Bronchial epithelial cell (primary cell): ENCODE results near the gene SH2B2. TPM values are rescaled to one million over a fixed set of nuclear protein-coding genes. Genes with fewer than 3 reads are reported as not detected.

Source experiments
- DNase-seq: peaks from one replicate; pipeline ENCODE4 v3.0.0-alpha.2; 2010; ENCODE audit warnings: low read depth
- FAIRE-seq: peaks from 2 replicates; lab custom pipeline; 2011; peaks lifted over from hg19 to GRCh38; lab: Jason Lieb, UNC
- H3K27me3 ChIP-seq: 2 replicates; pipeline ENCODE4 v1.5.1; 2011; ENCODE audit warnings: low read length; ENCODE audit not compliant: control insufficient read depth, insufficient read depth
- H3K36me3 ChIP-seq: 2 replicates; pipeline ENCODE4 v1.5.1; 2011; ENCODE audit warnings: low read length; ENCODE audit not compliant: control insufficient read depth, insufficient read depth
- H3K4me3 ChIP-seq: 2 replicates; pipeline ENCODE4 v1.5.1; 2011; ENCODE audit warnings: mild to moderate bottlenecking, low read depth, low read length, control low read depth
- total RNA-seq: library from RNA; depleted of rRNA; stranded (reverse); fragments of >200 nt; gene quantifications from 2 replicates; pipeline ENCODE4 v1.2.1, GENCODE V29; 2014
- TF ChIP-seq, protein P1 (sequence below): IDR thresholded peaks from 2 replicates; pipeline ENCODE4 v1.5.1; 2011; ENCODE audit warnings: mild to moderate bottlenecking, moderate library complexity, low read length, control low read depth, inconsistent platforms; ENCODE audit not compliant: insufficient read depth, severe bottlenecking

The SH2B2 gene
- total RNA-seq, 1 donor from 2014 or later, result 1.8 TPM

DNA sequence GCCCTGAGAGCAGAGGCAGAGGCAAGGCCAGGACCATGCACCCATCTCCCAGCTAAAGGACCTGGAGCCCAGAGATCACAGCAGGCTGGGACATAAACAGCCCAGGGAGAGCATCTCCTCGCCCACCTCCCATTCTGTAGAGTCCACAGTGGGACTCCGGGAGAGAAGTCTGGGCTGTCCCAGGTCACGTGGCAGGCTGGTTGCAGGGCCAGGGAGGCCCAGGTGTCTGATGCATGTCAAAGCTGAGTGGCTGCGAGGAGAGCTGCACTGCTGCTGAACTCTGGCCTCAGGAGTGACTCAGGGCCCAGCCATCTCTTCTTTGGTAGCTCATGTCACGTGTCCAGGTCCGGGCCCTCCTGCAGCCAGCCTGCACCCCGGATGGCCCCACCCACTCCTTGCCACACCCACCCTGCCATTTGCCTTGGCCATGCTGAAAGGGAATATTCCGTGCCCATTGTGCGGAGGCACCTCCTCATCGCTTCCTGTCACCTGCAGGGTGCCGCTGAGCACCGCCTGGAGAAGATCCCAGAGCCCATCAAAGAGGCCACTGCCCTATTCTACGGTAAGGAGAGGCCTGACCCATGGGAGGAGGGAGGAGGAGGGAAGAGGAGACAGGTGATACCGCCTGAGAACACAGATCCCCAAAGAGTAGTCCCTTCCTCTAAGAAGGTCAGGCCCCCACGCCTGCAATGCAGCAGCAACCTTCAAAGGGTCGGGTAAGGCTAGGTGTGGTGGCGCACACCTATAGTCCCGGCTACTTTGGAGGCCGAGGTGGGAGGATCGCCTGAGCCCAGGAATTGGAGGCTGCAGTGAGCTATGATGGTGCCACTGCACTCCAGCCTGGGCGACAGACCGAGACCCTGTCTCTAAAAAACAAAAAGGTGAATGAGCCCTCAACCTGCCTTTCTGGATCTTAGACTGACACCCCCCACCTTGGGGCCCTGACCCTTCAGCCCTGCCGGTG, 12.6 kb upstream of the SH2B2 start:
- DNase-seq (peak; percentile 71), FAIRE-seq (no peak)
- no peaks in the 10 kb centered on the region for H3K36me3 ChIP-seq
- no peak overlapping the region for H3K4me3 ChIP-seq
- no peaks in the 10 kb centered on the region for H3K27me3 ChIP-seq
- TF ChIP-seq, protein P1, sequence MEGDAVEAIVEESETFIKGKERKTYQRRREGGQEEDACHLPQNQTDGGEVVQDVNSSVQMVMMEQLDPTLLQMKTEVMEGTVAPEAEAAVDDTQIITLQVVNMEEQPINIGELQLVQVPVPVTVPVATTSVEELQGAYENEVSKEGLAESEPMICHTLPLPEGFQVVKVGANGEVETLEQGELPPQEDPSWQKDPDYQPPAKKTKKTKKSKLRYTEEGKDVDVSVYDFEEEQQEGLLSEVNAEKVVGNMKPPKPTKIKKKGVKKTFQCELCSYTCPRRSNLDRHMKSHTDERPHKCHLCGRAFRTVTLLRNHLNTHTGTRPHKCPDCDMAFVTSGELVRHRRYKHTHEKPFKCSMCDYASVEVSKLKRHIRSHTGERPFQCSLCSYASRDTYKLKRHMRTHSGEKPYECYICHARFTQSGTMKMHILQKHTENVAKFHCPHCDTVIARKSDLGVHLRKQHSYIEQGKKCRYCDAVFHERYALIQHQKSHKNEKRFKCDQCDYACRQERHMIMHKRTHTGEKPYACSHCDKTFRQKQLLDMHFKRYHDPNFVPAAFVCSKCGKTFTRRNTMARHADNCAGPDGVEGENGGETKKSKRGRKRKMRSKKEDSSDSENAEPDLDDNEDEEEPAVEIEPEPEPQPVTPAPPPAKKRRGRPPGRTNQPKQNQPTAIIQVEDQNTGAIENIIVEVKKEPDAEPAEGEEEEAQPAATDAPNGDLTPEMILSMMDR, result no peak

DNA sequence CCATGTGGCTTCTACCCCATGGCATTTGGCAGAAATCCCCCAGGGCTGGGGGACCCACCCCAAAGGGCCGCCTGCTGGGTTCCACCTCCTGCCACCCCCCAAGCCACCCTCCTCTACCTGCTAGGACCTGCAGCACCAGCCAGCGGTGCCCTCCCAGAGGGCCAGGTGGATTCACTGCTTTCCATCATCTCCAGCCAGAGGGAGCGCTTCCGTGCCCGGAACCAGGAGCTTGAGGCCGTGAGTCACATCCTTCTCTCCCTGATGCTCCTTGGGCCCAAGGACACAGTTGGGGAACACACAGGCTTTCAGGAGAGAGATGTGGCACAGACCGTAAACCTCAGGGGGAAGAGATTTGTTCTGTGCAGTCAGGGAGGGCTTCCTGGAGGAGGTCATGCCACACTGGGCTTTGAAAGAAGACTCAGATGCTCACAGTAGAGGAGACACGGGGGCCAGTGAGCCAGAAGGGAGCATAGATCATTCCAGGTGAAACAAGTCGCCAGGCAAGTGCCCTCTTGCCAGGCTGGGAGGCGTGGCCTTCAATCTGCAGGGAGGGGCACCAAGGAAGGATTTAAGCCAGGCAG, 11.5 kb upstream of the SH2B2 start:
- H3K27me3 ChIP-seq, result no peaks in the 10 kb centered on the region
- no peak overlapping the region for H3K4me3 ChIP-seq
- TF ChIP-seq, protein P1, result no peak
- H3K36me3 ChIP-seq, result no peaks in the 10 kb centered on the region
- FAIRE-seq, result no peak
- DNase-seq, result no peak

- no peak overlapping the region for H3K4me3 ChIP-seq
- no peaks in the 10 kb centered on the region for H3K27me3 ChIP-seq
- H3K36me3 ChIP-seq, result no peaks in the 10 kb centered on the region
- TF ChIP-seq, protein P1, result no peak
- FAIRE-seq (no peak), DNase-seq (no peak)
These were observed 8.8 kb upstream of the SH2B2 start for GRCh38 chr7:102277901-102278300.

DNA sequence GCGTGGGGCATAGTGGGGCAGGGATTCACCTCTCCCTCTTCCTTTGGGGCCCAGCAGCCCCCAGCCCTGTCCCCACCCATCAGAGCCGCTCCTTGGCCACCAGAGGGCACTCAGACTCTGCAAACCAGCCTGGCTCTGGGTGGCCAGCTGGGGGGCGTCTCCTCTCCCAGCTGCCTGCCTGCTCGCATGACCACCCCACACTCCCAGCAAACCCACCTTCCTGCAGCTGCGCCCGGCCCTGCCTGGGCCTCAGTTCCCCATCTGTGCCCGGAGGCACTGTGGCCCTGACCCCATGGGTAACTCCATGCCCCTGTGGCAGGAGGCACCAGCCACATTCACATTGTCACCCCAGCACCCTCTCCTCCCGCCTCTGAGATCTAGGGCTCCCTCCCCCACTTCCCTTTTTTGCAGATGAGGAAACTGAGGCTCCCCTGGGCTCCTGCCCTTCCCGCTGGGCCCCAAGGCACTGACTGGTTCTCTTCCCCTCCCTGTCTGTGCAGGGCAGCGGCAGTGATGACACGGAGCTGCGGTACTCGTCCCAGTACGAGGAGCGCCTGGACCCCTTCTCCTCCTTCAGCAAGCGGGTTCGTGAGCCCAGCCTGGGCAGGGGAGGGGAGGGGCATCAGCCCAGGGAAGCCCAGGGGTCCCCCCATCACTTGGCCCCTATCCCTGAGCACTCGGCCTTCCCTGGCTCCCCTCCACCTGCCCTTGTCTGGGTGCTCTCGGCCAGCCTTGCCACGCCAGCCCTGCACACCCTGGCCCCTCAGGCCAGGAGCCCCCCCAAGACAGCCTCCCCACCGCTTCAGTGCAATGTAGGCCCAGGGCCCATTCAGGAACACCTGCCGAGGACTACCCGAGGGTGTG, 6.9 kb upstream of the SH2B2 start:
- DNase-seq, result no peak
- no peak for FAIRE-seq
- no peaks in the 10 kb centered on the region for H3K36me3 ChIP-seq
- no peaks in the 10 kb centered on the region for H3K27me3 ChIP-seq
- H3K4me3 ChIP-seq, result no peak overlapping the region
- TF ChIP-seq, protein P1, result peak; percentile 90

- DNase-seq (no peak), FAIRE-seq (no peak)
- H3K27me3 ChIP-seq, result no peaks in the 10 kb centered on the region
- H3K36me3 ChIP-seq, result no peaks in the 10 kb centered on the region
- H3K4me3 ChIP-seq, result no peak overlapping the region
- TF ChIP-seq, protein P1, result no peak
These were observed 6.1 kb upstream of the SH2B2 start for GRCh38 chr7:102280521-102280920.
